Neural cell (in vitro differentiated cells): ENCODE measurements around the gene TMTC3. TPM values are rescaled to one million over a fixed set of nuclear protein-coding genes. Genes with fewer than 3 reads are reported as not detected.

Source experiments
- H2AFZ ChIP-seq: fragments of 200-600, 300-800 bp; sonication (generic), shearing (Covaris generic); 2 replicates; pipeline ENCODE4 v1.6.0; 2014; ENCODE audit warnings: low read depth, mild to moderate bottlenecking, antibody characterized with exemption, low read length, moderate library complexity
- H3F3A ChIP-seq: fragments of 200-600 bp; shearing (Covaris generic); 2 replicates; pipeline ENCODE4 v1.6.1; 2016; ENCODE audit warnings: mild to moderate bottlenecking, moderate library complexity, mixed read lengths, antibody characterized with exemption, low read length; ENCODE audit not compliant: insufficient read depth, poor library complexity, severe bottlenecking
- H3K27ac ChIP-seq: fragments of 200-600, 300-800 bp; sonication (generic), shearing (Covaris generic); 2 replicates; pipeline ENCODE4 v1.5.1; 2014; ENCODE audit warnings: mild to moderate bottlenecking, low read length, moderate library complexity
- H3K27me3 ChIP-seq: fragments of 300-800, 200-600 bp; sonication (generic), shearing (Covaris generic); 2 replicates; pipeline ENCODE4 v1.6.0; 2014; ENCODE audit warnings: mild to moderate bottlenecking, low read depth, low read length, moderate library complexity; ENCODE audit not compliant: insufficient read depth
- H3K36me3 ChIP-seq: fragments of 300-800, 200-600 bp; sonication (generic), shearing (Covaris generic); 2 replicates; pipeline ENCODE4 v1.5.1; 2014; ENCODE audit warnings: mild to moderate bottlenecking, antibody characterized with exemption, low read length, moderate library complexity; ENCODE audit not compliant: insufficient read depth
- H3K4me2 ChIP-seq: fragments of 300-800, 200-600 bp; sonication (generic), shearing (Covaris generic); 2 replicates; pipeline ENCODE4 v1.6.0; 2014; ENCODE audit warnings: mild to moderate bottlenecking, low read length
- H3K4me3 ChIP-seq: fragments of 300-800, 200-600 bp; sonication (generic), shearing (Covaris generic); 2 replicates; pipeline ENCODE4 v1.5.1; 2014; ENCODE audit warnings: mild to moderate bottlenecking, low read length, moderate library complexity
- H3K79me2 ChIP-seq: fragments of 200-600 bp; shearing (Covaris generic); replicated peaks from 2 replicates; pipeline ENCODE4 v1.6.0; 2014; ENCODE audit warnings: mild to moderate bottlenecking, low read length, moderate library complexity; ENCODE audit not compliant: insufficient read depth
- H3K9ac ChIP-seq: fragments of 300-800, 200-600 bp; sonication (generic), shearing (Covaris generic); 2 replicates; pipeline ENCODE4 v1.6.1; 2016; ENCODE audit warnings: mild to moderate bottlenecking, low read length, mixed read lengths
- H3K9me2 ChIP-seq: fragments of 200-600 bp; shearing (Covaris generic); 2 replicates; pipeline ENCODE4 v1.6.1; 2016; ENCODE audit warnings: mild to moderate bottlenecking, low read length, mixed read lengths; ENCODE audit not compliant: insufficient read depth
- H3K9me3 ChIP-seq: fragments of 200-600, 300-800 bp; sonication (generic), shearing (Covaris generic); 2 replicates; pipeline ENCODE4 v1.6.1; 2016; ENCODE audit warnings: mild to moderate bottlenecking, mixed run types, low read length, moderate library complexity, mixed read lengths
- H4K20me1 ChIP-seq: fragments of 200-600 bp; shearing (Covaris generic); 2 replicates; pipeline ENCODE4 v1.6.1; 2016; ENCODE audit warnings: mild to moderate bottlenecking, mixed run types; ENCODE audit not compliant: insufficient read depth
- EP300 ChIP-seq: fragments of 450-650 bp; conservative IDR thresholded peaks from 2 replicates; pipeline ENCODE4 v1.6.1; 2014; ENCODE audit warnings: antibody characterized with exemption, mild to moderate bottlenecking, moderate library complexity; ENCODE audit not compliant: poor library complexity, severe bottlenecking
- EZH2 ChIP-seq: fragments of 200-600, 300-800 bp; shearing (Covaris generic), sonication (generic); IDR thresholded peaks from 2 replicates; pipeline ENCODE4 v1.6.1; 2014; ENCODE audit warnings: antibody characterized with exemption, low read length, borderline replicate concordance, mild to moderate bottlenecking; ENCODE audit not compliant: insufficient read depth, poor library complexity, severe bottlenecking
- MXI1 ChIP-seq: fragments of 450-650 bp; conservative IDR thresholded peaks from 2 replicates; pipeline ENCODE4 v1.6.1; 2014; ENCODE audit warnings: antibody characterized with exemption, mild to moderate bottlenecking; ENCODE audit not compliant: poor library complexity, severe bottlenecking
- POLR2AphosphoS5 ChIP-seq: IDR thresholded peaks from 2 replicates; pipeline ENCODE4 v1.6.1; 2012
- RAD21 ChIP-seq: fragments of 450-650 bp; conservative IDR thresholded peaks from 2 replicates; pipeline ENCODE4 v1.6.1; 2014; ENCODE audit warnings: antibody characterized with exemption, mild to moderate bottlenecking, moderate library complexity
- SMC3 ChIP-seq: fragments of 450-650 bp; conservative IDR thresholded peaks from 2 replicates; pipeline ENCODE4 v1.6.1; 2014; ENCODE audit warnings: antibody characterized with exemption, mild to moderate bottlenecking, moderate library complexity; ENCODE audit not compliant: poor library complexity
- TAF1 ChIP-seq: IDR thresholded peaks from 2 replicates; pipeline ENCODE4 v1.6.1; 2012; ENCODE audit warnings: low read depth
- polyA minus RNA-seq: library from RNA; depleted of rRNA, polyadenylated mRNA; stranded (reverse); fragments of >200 nt; gene quantifications from 2 replicates; pipeline ENCODE4 v1.2.3, GENCODE V29; 2014
- polyA plus RNA-seq: library from polyadenylated mRNA; depleted of rRNA; stranded (reverse); fragments of >200 nt; gene quantifications from 2 replicates; pipeline ENCODE4 v1.2.3, GENCODE V29; 2014
- TF ChIP-seq, protein P1 (sequence below): IDR thresholded peaks from 2 replicates; pipeline ENCODE4 v1.6.1; 2012; ENCODE audit warnings: borderline replicate concordance
- TF ChIP-seq, protein P2 (sequence below): fragments of 450-650 bp; IDR thresholded peaks from 2 replicates; pipeline ENCODE4 v1.5.1; 2014; ENCODE audit warnings: antibody characterized with exemption, mild to moderate bottlenecking, moderate library complexity; ENCODE audit not compliant: poor library complexity, severe bottlenecking

Gene TMTC3
- polyA plus RNA-seq (13.7 and 17.2 TPM in 2 replicates), polyA minus RNA-seq (40.7 and 45.8 TPM in 2 replicates)

DNA sequence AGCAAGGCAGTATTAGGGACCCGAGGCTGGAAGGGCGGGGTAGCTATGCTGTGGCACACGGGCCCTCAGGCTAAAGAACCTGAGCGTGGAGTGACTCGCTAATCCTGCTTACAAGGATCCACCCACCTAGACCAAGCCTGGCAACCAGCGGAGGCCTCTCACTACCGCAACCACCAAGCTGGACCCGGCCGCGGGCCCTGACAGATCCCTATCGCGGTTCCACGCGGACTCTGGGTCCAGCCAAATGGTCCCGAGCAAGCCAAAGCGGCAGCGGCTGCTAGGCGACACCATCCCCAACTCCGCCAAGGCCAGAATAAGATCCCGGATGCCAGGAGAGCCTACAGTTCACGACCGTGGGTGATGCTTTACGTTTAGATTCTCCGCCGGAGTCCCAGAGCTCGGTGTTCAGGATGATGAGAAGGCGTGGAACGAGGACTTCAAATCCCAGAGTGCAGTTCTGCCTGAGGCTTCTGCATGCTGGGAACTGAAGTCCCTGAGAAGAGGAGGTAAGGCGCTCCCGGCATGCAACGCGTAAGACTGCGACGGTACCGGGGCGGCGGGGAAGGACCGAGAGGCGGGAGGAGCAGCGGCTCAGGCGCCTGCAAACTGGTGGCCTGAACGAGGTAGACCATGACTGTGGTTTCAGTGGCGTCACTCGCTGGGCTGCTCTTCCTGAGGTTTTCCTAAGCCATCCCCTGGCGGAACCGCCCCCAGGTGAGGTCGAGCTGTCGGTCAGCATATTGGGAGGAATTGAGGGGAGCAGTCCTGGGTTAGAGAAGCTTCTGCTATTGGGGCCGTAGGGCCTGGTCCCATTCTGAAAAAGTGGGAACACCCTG lies at the start of gene TMTC3, which contains the start of gene CEP290:
Gene TMTC3 (plus strand): TSS at position 534 of the 836 bp plus-strand sequence. CDS start 6,009 bp downstream, outside the sequence.
Gene CEP290 (minus strand): TSS at position 315 of the 836 bp plus-strand sequence. CDS start 781 bp downstream, outside the sequence.
- peak within 1 kb of the TSS; percentile 88 for H3K9ac ChIP-seq
- peak within 1 kb of the TSS; percentile 66 for H3K4me2 ChIP-seq
- no peaks in the 10 kb centered on the region for H4K20me1 ChIP-seq
- peaks cover 4% of the 10 kb centered on the region for H3F3A ChIP-seq
- no peaks in the 10 kb centered on the region for H3K9me2 ChIP-seq
- peak within 1 kb of the TSS; percentile 83 for H2AFZ ChIP-seq
- no peaks in the 10 kb centered on the region for H3K27me3 ChIP-seq
- H3K36me3 ChIP-seq: no peaks in the 10 kb centered on the region
- H3K27ac ChIP-seq: peak within 1 kb of the TSS; percentile 84
- TF ChIP-seq EZH2: no peak
- TF ChIP-seq POLR2AphosphoS5: peak; percentile 81
- TF ChIP-seq EP300: peak; percentile 39
- TF ChIP-seq, protein P1, sequence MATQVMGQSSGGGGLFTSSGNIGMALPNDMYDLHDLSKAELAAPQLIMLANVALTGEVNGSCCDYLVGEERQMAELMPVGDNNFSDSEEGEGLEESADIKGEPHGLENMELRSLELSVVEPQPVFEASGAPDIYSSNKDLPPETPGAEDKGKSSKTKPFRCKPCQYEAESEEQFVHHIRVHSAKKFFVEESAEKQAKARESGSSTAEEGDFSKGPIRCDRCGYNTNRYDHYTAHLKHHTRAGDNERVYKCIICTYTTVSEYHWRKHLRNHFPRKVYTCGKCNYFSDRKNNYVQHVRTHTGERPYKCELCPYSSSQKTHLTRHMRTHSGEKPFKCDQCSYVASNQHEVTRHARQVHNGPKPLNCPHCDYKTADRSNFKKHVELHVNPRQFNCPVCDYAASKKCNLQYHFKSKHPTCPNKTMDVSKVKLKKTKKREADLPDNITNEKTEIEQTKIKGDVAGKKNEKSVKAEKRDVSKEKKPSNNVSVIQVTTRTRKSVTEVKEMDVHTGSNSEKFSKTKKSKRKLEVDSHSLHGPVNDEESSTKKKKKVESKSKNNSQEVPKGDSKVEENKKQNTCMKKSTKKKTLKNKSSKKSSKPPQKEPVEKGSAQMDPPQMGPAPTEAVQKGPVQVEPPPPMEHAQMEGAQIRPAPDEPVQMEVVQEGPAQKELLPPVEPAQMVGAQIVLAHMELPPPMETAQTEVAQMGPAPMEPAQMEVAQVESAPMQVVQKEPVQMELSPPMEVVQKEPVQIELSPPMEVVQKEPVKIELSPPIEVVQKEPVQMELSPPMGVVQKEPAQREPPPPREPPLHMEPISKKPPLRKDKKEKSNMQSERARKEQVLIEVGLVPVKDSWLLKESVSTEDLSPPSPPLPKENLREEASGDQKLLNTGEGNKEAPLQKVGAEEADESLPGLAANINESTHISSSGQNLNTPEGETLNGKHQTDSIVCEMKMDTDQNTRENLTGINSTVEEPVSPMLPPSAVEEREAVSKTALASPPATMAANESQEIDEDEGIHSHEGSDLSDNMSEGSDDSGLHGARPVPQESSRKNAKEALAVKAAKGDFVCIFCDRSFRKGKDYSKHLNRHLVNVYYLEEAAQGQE: peak; percentile 17
- TF ChIP-seq SMC3: peak; percentile 11
- TF ChIP-seq, protein P2, sequence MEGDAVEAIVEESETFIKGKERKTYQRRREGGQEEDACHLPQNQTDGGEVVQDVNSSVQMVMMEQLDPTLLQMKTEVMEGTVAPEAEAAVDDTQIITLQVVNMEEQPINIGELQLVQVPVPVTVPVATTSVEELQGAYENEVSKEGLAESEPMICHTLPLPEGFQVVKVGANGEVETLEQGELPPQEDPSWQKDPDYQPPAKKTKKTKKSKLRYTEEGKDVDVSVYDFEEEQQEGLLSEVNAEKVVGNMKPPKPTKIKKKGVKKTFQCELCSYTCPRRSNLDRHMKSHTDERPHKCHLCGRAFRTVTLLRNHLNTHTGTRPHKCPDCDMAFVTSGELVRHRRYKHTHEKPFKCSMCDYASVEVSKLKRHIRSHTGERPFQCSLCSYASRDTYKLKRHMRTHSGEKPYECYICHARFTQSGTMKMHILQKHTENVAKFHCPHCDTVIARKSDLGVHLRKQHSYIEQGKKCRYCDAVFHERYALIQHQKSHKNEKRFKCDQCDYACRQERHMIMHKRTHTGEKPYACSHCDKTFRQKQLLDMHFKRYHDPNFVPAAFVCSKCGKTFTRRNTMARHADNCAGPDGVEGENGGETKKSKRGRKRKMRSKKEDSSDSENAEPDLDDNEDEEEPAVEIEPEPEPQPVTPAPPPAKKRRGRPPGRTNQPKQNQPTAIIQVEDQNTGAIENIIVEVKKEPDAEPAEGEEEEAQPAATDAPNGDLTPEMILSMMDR: no peak
- peak; percentile 16 for TF ChIP-seq RAD21
- TF ChIP-seq MXI1: peak; percentile 89
- H3K9me3 ChIP-seq: no peaks in the 10 kb centered on the region
- peaks cover 17% of the 10 kb centered on the region for H3K79me2 ChIP-seq
- H3K4me3 ChIP-seq: peak within 1 kb of the TSS; percentile 87

DNA sequence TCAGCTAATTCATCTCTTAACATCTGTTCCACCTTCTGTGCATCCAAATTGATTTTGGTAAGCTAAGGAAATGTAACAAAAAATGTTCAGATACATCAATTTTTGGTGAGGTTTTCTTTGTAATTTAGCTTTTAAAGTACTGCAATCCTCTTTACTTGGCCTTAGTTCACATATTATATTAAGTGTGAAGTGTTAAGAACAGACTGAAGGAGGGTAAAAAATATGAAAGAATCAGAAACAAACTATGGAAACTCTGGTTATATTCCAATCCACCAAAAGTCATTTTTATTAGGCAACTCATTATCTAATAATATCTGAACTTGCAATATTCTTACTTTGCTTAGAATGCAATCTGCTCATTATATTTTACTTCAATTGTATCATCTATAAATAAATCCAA lies 49.3 kb upstream of the TMTC3 start:
- Histone ChIP-seq H3K9me3 (no peaks in the 10 kb centered on the region), H3K9ac (no peak overlapping the region), H3K4me2 (no peak overlapping the region), H3K27me3 (no peaks in the 10 kb centered on the region), H3K79me2 (no peaks in the 10 kb centered on the region), H3K36me3 (no peaks in the 10 kb centered on the region), H3K4me3 (no peak overlapping the region), H3K27ac (no peak overlapping the region), H2AFZ (no peak overlapping the region), H3F3A (no peaks in the 10 kb centered on the region), H4K20me1 (no peaks in the 10 kb centered on the region), H3K9me2 (no peaks in the 10 kb centered on the region)
- TF ChIP-seq EZH2 (no peak), POLR2AphosphoS5 (no peak), SMC3 (no peak), TAF1 (no peak), EP300 (no peak), MXI1 (no peak), RAD21 (no peak)
- TF ChIP-seq, protein P2: no peak
- TF ChIP-seq, protein P1: no peak
